ENCODE measurements around the gene SON. TPM values are rescaled to one million over a fixed set of nuclear protein-coding genes. Genes with fewer than 3 reads are reported as not detected.
A peak's percentile ranks its signal among the peaks of the same experiment; 100 is the strongest.

The SON gene
- total RNA-seq, 1 donor from 2014 or later, result 395 TPM

GRCh38 chr21:33558777-33559421, 16.1 kb downstream of the SON start:
- no peak for TF ChIP-seq CTCF (IDR thresholded peaks at IDR 0.05; ENCODE audit: unreplicated experiment)
- H3K9me3 Mint-ChIP-seq (ENCODE audit: low read depth), result no peaks in the 10 kb centered on the region
- H3K27me3 Mint-ChIP-seq, result no peaks in the 10 kb centered on the region
- no peak for DNase-seq (ENCODE audit: low spot score, unreplicated experiment)
- no peaks in the 10 kb centered on the region for H3K4me1 Mint-ChIP-seq (ENCODE audit: low read depth)
- H3K27ac Mint-ChIP-seq, result no peak overlapping the region
- H3K36me3 Mint-ChIP-seq (ENCODE audit: insufficient read depth), result peaks cover 58% of the 10 kb centered on the region
- no peak overlapping the region for H3K4me3 Mint-ChIP-seq (ENCODE audit: low read depth)

GRCh38 chr21:33559813-33560212, 17.0 kb downstream of the SON start:
- Mint-ChIP-seq H3K36me3 (ENCODE audit: insufficient read depth) (peaks cover 51% of the 10 kb centered on the region), H3K9me3 (ENCODE audit: low read depth) (no peaks in the 10 kb centered on the region), H3K4me1 (ENCODE audit: low read depth) (no peaks in the 10 kb centered on the region), H3K4me3 (ENCODE audit: low read depth) (no peak overlapping the region), H3K27ac (no peak overlapping the region), H3K27me3 (no peaks in the 10 kb centered on the region)
- TF ChIP-seq CTCF (IDR thresholded peaks at IDR 0.05; ENCODE audit: unreplicated experiment), result no peak
- DNase-seq (ENCODE audit: low spot score, unreplicated experiment), result no peak

- DNase-seq (ENCODE audit: low spot score, unreplicated experiment), result no peak
- no peak for TF ChIP-seq CTCF (IDR thresholded peaks at IDR 0.05; ENCODE audit: unreplicated experiment)
- no peak overlapping the region for H3K4me3 Mint-ChIP-seq (ENCODE audit: low read depth)
- H3K27me3 Mint-ChIP-seq, result no peaks in the 10 kb centered on the region
- peak overlapping the region; percentile 2 for H3K27ac Mint-ChIP-seq
- H3K9me3 Mint-ChIP-seq (ENCODE audit: low read depth), result no peaks in the 10 kb centered on the region
- H3K36me3 Mint-ChIP-seq (ENCODE audit: insufficient read depth), result peaks cover 43% of the 10 kb centered on the region
- H3K4me1 Mint-ChIP-seq (ENCODE audit: low read depth), result no peaks in the 10 kb centered on the region
Measured at GRCh38 chr21:33560965-33561364, 18.1 kb downstream of the SON start.

- Mint-ChIP-seq H3K4me3 (ENCODE audit: low read depth) (no peak overlapping the region), H3K27ac (peak overlapping the region; percentile 2), H3K4me1 (ENCODE audit: low read depth) (no peaks in the 10 kb centered on the region), H3K9me3 (ENCODE audit: low read depth) (no peaks in the 10 kb centered on the region), H3K36me3 (ENCODE audit: insufficient read depth) (peaks cover 41% of the 10 kb centered on the region), H3K27me3 (no peaks in the 10 kb centered on the region)
- no peak for TF ChIP-seq CTCF (IDR thresholded peaks at IDR 0.05; ENCODE audit: unreplicated experiment)
- no peak for DNase-seq (ENCODE audit: low spot score, unreplicated experiment)
Measured at GRCh38 chr21:33561373-33561772, 18.5 kb downstream of the SON start.

- Mint-ChIP-seq H3K27me3 (no peaks in the 10 kb centered on the region), H3K9me3 (ENCODE audit: low read depth) (no peaks in the 10 kb centered on the region), H3K4me1 (ENCODE audit: low read depth) (no peaks in the 10 kb centered on the region), H3K4me3 (ENCODE audit: low read depth) (no peak overlapping the region), H3K36me3 (ENCODE audit: insufficient read depth) (peaks cover 33% of the 10 kb centered on the region), H3K27ac (no peak overlapping the region)
- DNase-seq (ENCODE audit: low spot score, unreplicated experiment), result no peak
- no peak for TF ChIP-seq CTCF (IDR thresholded peaks at IDR 0.05; ENCODE audit: unreplicated experiment)
Measured at GRCh38 chr21:33562389-33562788, 19.6 kb downstream of the SON start.

Data from progenitor cell of endocrine pancreas (in vitro differentiated cells).